ENCODE results near the gene COBLL1. TPM values are rescaled to one million over a fixed set of nuclear protein-coding genes. Genes with fewer than 3 reads are reported as not detected.

COBLL1 gene
- total and polyA plus RNA-seq, 11 donors, result 4.0 to 36.9 (median 16.2) TPM

DNA sequence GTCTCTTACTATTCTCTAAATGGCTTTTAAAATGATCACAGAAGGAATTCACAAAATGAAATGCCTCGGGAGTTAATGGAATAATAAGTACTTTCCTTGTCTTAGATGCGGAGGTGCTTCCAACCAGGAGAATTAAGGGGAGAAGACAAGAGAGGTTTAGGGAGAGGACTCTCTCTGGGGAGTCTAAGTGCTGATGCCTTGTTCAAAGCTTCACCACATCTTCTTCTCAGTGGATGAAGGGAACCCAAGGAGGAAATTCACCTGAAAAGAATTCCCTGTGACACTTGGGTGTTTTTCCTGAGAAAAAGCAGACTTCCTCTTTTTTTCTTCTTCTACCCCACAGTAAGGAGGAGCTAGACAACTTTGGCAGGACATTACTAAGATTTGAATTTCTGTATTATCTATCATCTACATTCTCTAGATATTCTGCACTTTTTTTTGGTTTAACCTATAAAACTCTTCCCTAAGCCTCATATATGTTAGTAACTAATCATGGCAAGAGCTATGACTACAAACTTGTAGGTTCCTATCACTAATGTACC, 150.2 kb downstream of the COBLL1 start:
- no peak for ATAC-seq
- H3K27me3 ChIP-seq, result no peaks in the 10 kb centered on the region
- DNase-seq, result no peak
- no peak overlapping the region for H3K4me3 ChIP-seq
- H3K9me3 ChIP-seq, result no peaks in the 10 kb centered on the region
- 91 to 97% (median 95%) methylated on average over 2 of the region's 2 CpGs for WGBS, 4 donors
- H3K4me1 ChIP-seq, result no peaks in the 10 kb centered on the region
- H3K27ac ChIP-seq, result no peak overlapping the region
- intact Hi-C loops (cut with DNase I), result no loop called here
- H3K36me3 ChIP-seq, result peaks cover 0 to 99% (median 31%) of the 10 kb centered on the region in 9 donors
- no peak for TF ChIP-seq POLR2A (IDR thresholded peaks at IDR 0.05)
- TF ChIP-seq, protein P1, sequence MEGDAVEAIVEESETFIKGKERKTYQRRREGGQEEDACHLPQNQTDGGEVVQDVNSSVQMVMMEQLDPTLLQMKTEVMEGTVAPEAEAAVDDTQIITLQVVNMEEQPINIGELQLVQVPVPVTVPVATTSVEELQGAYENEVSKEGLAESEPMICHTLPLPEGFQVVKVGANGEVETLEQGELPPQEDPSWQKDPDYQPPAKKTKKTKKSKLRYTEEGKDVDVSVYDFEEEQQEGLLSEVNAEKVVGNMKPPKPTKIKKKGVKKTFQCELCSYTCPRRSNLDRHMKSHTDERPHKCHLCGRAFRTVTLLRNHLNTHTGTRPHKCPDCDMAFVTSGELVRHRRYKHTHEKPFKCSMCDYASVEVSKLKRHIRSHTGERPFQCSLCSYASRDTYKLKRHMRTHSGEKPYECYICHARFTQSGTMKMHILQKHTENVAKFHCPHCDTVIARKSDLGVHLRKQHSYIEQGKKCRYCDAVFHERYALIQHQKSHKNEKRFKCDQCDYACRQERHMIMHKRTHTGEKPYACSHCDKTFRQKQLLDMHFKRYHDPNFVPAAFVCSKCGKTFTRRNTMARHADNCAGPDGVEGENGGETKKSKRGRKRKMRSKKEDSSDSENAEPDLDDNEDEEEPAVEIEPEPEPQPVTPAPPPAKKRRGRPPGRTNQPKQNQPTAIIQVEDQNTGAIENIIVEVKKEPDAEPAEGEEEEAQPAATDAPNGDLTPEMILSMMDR (IDR thresholded peaks at IDR 0.05), result no peak

DNA sequence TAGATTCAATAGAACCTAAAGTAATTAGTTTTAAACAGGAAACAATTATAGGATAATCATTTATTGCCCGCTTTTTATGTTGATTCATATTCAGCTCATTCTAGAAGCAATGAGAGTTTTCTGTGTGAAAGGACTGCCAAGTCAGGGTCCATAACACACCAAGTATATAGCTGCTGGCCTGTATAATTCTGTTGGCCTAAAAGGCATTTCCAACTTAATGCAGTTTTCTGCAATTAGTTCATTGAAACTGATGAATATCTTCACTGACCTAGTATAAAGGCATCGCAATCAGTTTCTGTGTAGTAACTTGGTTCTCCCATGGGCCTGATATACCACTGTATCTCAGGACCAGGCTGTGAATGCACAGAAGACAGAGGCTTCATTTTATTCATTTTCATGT, 151.3 kb downstream of the COBLL1 start:
- H3K27me3 ChIP-seq, result no peaks in the 10 kb centered on the region

DNA sequence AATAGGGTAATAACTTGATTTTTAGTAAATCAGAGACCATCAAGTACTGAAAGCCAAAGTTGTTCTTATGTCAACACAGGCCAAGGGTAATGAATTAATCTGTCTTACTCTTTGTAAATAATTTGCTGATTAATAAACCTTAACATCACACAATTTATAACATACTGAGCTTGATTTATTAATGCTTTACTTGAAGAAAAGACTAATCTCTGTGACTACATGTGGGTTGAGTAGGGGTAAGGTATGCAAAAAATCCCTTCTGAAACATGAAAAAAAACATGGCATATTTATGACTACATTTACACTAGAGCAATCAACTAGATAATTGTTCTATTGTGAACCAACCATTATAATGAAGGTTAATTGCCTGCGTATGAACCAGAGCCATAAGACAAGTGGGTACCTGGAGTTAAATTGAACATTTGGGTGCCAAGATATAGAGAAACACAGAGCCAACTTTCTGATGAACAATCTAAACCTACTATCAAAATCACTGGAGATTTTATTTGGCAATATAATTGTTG, 152.7 kb downstream of the COBLL1 start:
- no peaks in the 10 kb centered on the region for H3K9me3 ChIP-seq
- peaks cover 0 to 92% (median 16%) of the 10 kb centered on the region in 9 donors for H3K36me3 ChIP-seq
- DNase-seq (no peak), ATAC-seq (no peak)
- no peaks in the 10 kb centered on the region for H3K27me3 ChIP-seq
- TF ChIP-seq, protein P1 (IDR thresholded peaks at IDR 0.05), result no peak
- TF ChIP-seq POLR2A (IDR thresholded peaks at IDR 0.05), result no peak
- 76 to 92% (median 87%) methylated on average over 1 of the region's 1 CpG for WGBS, 4 donors
- no peak overlapping the region for H3K27ac ChIP-seq
- H3K4me3 ChIP-seq, result no peak overlapping the region
- intact Hi-C loops (cut with DNase I), result no loop called here
- H3K4me1 ChIP-seq, result no peaks in the 10 kb centered on the region

More for the DNA sequence above, 151.3 kb downstream of the COBLL1 start:
- H3K4me1 ChIP-seq, result no peaks in the 10 kb centered on the region
- no peaks in the 10 kb centered on the region for H3K9me3 ChIP-seq
- H3K36me3 ChIP-seq, result peaks cover 0 to 97% (median 29%) of the 10 kb centered on the region in 9 donors
- intact Hi-C loops (cut with DNase I), result no loop called here
- WGBS, 4 donors, result 93 to 97% (median 94%) methylated on average over 2 of the region's 2 CpGs
- H3K27ac ChIP-seq, result no peak overlapping the region
- TF ChIP-seq, protein P1 (IDR thresholded peaks at IDR 0.05), result no peak
- no peak for TF ChIP-seq POLR2A (IDR thresholded peaks at IDR 0.05)
- H3K4me3 ChIP-seq, result no peak overlapping the region
- no peak for ATAC-seq
- DNase-seq, result no peak

DNA sequence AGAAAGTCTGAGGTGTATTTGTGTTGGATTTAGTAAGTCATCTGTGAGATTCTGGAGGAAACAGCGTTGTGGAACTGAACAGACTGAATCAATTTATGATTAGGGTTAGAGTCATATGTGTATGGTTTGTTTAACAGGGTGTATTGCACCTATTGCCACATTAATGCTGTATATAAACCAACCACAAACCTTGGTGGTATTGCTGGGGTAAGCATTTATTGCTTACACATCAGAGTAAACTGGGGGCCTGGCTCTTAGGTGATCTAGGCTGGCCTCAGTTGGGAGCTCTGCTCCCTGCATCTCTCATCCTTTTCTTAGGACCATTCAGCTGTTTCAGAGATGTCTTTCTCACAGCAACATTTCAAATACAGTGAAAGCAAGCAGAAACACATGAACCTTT, 160.6 kb downstream of the COBLL1 start:
- intact Hi-C loops (cut with DNase I), result no loop called here
- DNase-seq (no peak), ATAC-seq (no peak)
- Histone ChIP-seq H3K36me3 (peaks cover 0 to 23% (median 0%) of the 10 kb centered on the region in 9 donors), H3K27ac (no peak overlapping the region), H3K9me3 (peaks cover 0 to 10% (median 0%) of the 10 kb centered on the region in 12 donors), H3K4me1 (peaks cover 0 to 4% (median 0%) of the 10 kb centered on the region in 12 donors), H3K4me3 (no peak overlapping the region), H3K27me3 (no peaks in the 10 kb centered on the region)
- WGBS, 4 donors, result 94 to 97% (median 95%) methylated on average over 1 of the region's 1 CpG
- TF ChIP-seq, protein P1 (IDR thresholded peaks at IDR 0.05), result no peak

Measured in heart left ventricle (tissue), 16 donors.